SKM-1 (cell line): Measurements from ENCODE around the gene IPO11.
A peak's percentile ranks its signal among the peaks of the same experiment; 100 is the strongest.
"Not testable (repeated sequence)": the region's sequence is repeated elsewhere in the genome, so short reads cannot be mapped to it uniquely, and the experiment has no call there.

Experiments used
- DNase-seq: peaks from one replicate; lab custom pipeline; 2025; ENCODE audit not compliant: unreplicated experiment; lab: John Stamatoyannopoulos, UW

Gene IPO11

DNA sequence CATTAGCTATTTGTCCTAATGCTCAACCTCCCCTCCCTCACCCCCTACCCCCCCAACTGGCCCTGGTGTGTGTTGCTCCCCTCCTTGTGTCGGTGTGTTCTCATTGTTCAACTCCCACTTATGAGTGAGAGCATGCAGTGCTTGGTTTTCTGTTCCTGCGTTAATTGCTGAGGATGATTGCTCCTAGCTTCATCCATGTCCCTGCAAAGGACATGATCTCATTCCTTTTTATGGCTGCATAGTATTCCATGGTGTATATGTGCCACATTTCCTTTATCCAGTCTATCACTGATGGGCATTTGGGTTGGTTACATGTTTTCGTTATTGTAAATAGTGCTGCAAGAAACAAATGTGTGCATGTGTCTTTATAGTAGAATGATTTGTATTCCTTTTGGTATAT, 153.2 kb downstream of the IPO11 start:
- DNase-seq: not testable (repeated sequence)

- no peak for DNase-seq
These were observed 155.6 kb downstream of the IPO11 start for GRCh38 chr5:62568143-62568542.

DNA sequence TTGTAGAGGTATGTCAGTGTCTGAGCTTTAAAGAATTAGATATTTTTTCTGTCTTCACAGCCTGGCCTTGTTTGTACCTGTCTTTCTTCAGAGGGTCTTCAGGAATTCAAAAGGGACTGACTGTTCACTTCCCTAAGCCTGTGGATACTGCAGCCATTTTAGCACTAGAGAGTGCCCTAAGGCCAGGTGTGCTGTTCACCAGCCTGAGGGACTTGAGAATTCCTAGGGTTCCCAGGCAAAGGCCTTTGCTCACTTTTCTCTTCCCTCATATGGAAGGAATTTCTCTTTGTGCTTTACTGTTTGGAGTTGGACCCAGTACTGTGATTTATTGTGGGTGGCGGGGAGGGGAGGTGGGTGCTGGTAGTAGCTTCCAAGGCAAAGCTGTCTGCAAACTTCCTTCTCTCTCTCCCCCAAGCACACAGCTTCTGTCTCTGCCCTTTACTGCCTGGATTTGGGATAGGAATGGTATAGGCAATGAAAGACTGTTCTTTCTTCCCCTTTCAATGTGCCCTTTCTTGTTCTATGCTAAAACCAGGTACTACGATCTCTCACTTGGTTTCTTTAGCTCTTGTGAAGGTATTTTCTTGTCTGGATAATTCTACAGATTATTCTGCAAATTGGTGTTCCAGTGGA, 156.4 kb downstream of the IPO11 start:
- DNase-seq: no peak

GRCh38 chr5:62569470-62569869, 156.9 kb downstream of the IPO11 start:
- no peak for DNase-seq

DNA sequence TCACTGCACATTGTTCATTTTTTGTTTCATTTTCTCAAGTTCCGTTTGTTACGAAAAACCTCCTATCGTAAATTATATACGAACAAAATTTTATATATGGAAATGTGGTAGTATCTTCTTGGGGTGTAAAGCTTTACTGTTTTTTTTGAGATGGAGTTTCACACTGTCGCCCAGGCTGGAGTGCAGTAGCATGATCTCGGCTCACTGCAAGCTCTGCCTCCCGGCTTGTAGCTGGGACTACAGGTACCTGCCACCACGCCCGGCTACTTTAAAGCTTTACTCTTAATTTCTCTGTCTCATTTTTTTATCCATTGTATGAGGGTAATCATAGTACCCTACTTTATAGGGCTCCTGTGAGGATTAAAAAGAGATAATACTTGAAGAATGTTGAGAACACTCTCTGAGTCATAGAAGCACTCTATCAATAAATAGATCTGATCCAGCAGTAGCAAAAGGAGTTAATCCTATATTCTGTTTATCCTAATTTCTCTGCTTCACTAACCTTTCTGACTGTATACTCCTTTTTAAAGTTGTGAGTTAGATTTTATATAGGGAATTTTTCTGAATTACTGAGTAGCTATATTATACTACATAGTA, 160.5 kb downstream of the IPO11 start:
- DNase-seq: no peak

- DNase-seq: no peak
These were observed 162.0 kb downstream of the IPO11 start for GRCh38 chr5:62574599-62574998.

- no peak for DNase-seq
These were observed 162.5 kb downstream of the IPO11 start for GRCh38 chr5:62575066-62575465.

DNA sequence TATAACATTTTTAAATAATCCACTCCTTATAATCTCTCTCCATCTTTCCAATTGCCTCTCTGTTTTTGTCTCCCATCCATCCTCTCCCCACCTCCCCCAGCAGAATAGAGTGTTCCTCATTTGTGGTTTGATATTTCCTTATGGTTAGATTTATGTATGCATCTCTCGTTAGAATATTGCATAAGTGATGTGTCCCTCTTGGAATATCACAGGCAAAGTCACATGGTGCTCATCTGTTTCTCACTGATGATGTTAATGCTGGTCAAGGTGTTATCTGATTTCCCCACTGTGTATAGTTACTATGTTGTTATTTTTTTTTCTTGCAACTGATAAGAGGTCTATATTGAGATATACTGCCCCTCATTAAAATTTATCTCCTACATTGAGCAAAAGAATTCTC, 162.9 kb downstream of the IPO11 start:
- no peak for DNase-seq

DNA sequence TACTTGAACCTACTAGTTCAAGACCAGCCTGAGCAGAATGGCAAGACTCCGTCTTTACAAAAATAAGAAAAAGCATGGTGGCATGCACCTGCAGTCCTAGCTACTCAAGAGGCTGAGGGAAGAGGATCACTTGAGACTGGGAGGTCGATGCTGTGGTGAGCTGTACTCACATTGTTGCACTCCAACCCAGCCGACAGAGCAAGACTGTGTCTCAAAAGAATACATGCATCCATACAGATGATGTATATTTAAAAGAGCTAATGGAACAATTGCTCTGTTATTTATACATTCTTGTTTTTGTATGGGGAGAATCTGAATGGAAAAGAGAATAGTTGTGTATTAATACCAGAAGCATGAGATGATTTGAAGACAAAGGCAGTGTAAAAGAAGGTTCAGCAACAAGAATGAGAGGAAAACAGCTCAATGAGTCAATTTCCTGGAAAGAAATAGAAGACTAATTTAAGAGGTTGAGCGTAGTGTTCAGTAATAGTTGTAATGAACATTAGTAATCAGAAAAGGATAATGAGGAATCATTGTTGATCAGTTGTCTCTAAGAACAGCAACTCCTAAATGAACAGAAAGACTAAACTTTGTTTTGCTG, 164.1 kb downstream of the IPO11 start:
- DNase-seq: no peak

GRCh38 chr5:62577488-62577887, 164.9 kb downstream of the IPO11 start:
- no peak for DNase-seq

GRCh38 chr5:62578540-62578939, 166.0 kb downstream of the IPO11 start, which contains the start of gene LRRC70:
LRRC70 (plus strand) TSS chr5:62578819; CDS start chr5:62579439, 620 bp downstream.
- peak; percentile 92 for DNase-seq

DNA sequence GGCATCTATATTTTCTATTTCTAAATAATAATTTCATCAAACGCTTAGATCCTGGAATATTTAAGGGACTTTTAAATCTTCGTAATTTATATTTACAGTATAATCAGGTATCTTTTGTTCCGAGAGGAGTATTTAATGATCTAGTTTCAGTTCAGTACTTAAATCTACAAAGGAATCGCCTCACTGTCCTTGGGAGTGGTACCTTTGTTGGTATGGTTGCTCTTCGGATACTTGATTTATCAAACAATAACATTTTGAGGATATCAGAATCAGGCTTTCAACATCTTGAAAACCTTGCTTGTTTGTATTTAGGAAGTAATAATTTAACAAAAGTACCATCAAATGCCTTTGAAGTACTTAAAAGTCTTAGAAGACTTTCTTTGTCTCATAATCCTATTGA, 167.2 kb downstream of the IPO11 start:
- DNase-seq: no peak

- DNase-seq: no peak
These were observed 169.5 kb downstream of the IPO11 start for GRCh38 chr5:62581836-62582597.

GRCh38 chr5:62584391-62584790, 171.8 kb downstream of the IPO11 start:
- no peak for DNase-seq

DNA sequence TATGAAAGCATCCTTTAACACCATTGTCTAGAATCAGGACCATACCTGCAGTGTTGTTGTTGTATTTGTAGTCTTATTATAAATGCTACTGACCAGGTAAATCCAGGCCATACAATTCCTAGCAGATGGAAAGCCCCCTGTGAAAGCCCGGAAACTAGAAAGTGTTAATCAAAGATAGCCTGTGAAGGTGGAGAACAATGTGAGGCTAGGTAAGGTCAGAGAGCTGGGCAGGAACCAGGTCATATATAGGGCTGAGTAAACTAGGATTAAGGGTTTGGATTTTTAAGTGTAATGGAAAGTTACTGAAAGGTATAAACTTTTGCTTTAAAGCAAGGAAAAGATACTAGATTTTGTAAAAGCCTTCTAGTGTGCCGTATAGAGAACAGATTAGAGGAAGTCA, 172.7 kb downstream of the IPO11 start:
- DNase-seq: no peak

DNA sequence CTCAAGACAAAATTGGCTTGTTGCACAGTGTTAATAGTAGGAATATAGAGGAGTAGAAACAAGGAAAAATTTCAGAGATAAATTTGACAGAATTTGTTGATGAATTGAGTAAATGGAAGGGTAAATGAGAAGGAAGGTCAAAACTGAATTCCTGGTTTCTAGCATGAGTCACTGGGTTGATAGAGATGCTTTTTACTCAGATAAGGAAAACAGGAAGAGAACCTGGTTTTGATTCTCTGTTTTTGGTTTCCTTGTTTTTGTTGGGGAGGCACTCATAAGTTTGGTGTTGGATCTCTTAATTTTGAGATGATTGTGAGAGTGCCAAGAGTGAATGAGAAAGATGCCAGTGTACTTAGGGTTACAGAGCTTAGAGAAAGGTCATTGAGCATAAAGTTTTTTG, 173.2 kb downstream of the IPO11 start:
- no peak for DNase-seq

DNA sequence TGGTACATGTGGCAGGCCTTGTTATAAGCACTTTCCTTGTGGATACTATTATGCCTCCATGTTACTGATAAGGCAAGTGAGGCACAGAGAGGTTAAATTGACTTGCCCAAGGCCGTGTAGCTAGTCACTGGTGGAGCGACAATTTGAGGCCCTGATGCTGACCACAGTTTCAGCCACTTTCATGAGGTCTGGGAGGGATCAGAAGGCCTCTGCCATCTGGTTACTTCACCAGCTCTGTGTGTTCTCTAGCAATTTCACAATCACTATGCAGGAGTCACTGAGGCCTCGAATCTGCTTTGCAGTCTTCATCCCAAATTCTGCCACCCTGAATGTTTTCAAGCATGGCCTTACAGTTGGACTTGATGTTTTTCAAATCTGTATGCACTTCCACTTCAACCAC, 175.2 kb downstream of the IPO11 start:
- DNase-seq: peak; percentile 63

DNA sequence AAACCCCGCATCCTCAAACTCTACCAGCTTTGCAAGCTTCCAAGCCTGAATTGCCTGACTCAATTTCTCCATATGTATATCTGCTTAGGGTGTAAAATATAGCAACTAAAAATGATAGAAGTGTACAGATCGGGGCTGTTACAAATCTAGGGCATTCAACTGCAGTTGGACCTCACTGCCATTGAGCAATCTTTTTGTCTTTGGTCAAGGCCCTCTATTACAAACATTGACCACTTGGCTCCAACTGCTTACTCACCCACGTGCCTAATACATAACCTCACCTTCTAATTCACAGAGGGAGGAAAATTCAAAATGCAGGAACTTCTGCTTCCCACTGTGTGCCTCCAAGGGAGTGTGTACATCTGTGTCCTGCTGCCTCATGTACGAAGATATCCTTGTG, 176.1 kb downstream of the IPO11 start:
- DNase-seq: no peak

GRCh38 chr5:62589504-62589903, 176.9 kb downstream of the IPO11 start:
- DNase-seq: no peak

GRCh38 chr5:62590387-62590786, 177.8 kb downstream of the IPO11 start:
- no peak for DNase-seq

- DNase-seq: peak; percentile 15
These were observed 180.0 kb downstream of the IPO11 start for GRCh38 chr5:62592558-62592957.

- DNase-seq: no peak
These were observed 180.8 kb downstream of the IPO11 start for GRCh38 chr5:62593331-62593730.
